Measurements from ENCODE around the gene RGL1. TPM values are rescaled to one million over a fixed set of nuclear protein-coding genes. Genes with fewer than 3 reads are reported as not detected.
"Not testable (repeated sequence)": the region's sequence is repeated elsewhere in the genome, so short reads cannot be mapped to it uniquely, and the experiment has no call there.

Gene RGL1
- total RNA-seq, result 1 to 10 TPM; 3.7 to 5.0 TPM

DNA sequence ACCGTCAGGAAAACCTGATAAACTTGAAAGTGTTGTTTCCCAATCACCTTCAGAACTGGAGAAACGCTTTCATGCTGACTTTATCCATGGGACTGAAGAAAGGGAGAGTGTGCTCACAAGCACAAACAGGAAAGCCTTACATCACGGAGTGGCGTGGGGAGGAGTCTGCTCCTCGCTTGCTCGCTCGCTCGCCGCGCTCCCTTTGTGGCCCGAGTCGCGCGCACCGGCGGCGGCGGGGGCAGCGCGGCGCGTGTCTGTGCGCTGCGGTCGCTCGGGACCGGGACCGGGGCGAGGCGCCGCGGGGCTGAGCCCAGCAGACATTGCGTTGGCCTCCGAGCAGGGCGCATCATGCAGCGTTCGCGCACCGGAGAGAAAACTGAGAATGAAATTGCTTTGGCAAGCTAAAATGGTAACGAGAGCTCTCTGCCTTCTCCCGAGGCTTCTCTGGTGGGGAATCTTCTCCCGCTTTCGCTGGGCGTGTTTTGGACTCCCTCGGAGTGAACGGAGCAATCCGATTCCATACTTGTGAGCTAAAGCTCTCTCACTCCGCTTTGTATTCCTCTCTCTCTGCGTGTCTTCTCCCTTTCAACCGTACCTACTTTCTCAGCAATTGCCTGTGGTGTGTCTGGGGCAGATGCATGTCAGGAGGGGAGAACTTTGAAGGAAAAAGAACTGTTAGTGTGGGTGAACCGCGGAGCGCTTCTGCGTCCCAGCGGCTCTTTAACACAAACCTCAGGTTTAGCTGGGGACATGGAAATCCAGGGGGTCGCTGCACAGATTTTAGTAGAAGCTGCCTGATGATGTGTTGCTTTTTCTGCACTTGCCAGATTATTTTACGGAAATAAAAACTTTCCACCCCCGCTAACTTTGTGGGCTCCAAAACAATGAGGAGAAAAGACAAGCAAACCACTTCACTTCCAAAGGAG, at the start of gene RGL1:
TSS of gene RGL1 (plus strand) at position 205 of the 926 bp plus-strand sequence. CDS start at position 383, 178 bp downstream.
- Mint-ChIP-seq H3K36me3 (peaks cover 28% of the 10 kb centered on the region), H3K4me1 (ENCODE audit: low read depth in 2 of 2) (peaks cover 5 to 11% of the 10 kb centered on the region in 2 donors), H3K27ac (no peak within 1 kb of the TSS), H3K4me3 (peak within 1 kb of the TSS; percentile 77), H3K9me3 (peaks cover 6% of the 10 kb centered on the region), H3K27me3 (peaks cover 25 to 41% of the 10 kb centered on the region in 2 donors)
- no peak for DNase-seq (ENCODE audit: low spot score)
- peak; percentile 68 to 77 for ATAC-seq

DNA sequence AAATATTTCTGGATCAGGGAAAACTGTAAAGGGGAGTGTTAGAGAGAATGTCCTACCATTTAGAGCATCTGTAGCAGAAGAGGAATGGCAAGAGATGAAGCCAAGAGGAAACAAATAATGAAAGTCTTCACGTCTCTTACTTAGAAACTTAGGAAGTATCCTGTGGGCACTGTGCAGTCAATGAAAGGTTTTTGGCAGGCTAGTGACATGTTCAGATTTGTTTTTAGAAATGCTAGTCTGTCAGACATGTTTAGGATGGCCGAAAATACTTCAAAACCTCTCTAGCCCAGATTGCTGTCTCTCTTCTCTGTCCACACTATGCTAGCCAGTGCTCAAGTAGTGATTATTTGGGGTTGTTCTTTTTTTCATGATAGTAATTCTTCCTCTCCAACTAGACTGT, 48.6 kb upstream of the RGL1 start:
- no peak overlapping the region for H3K4me3 Mint-ChIP-seq
- no peaks in the 10 kb centered on the region for H3K4me1 Mint-ChIP-seq (ENCODE audit: low read depth in 2 of 2)
- peaks cover 8% of the 10 kb centered on the region for H3K36me3 Mint-ChIP-seq
- ATAC-seq, result no peak
- H3K27me3 Mint-ChIP-seq, result peaks cover 18 to 21% of the 10 kb centered on the region in 2 donors
- H3K27ac Mint-ChIP-seq, result no peak overlapping the region
- no peak for DNase-seq (ENCODE audit: low spot score)
- peaks cover 4% of the 10 kb centered on the region for H3K9me3 Mint-ChIP-seq

DNA sequence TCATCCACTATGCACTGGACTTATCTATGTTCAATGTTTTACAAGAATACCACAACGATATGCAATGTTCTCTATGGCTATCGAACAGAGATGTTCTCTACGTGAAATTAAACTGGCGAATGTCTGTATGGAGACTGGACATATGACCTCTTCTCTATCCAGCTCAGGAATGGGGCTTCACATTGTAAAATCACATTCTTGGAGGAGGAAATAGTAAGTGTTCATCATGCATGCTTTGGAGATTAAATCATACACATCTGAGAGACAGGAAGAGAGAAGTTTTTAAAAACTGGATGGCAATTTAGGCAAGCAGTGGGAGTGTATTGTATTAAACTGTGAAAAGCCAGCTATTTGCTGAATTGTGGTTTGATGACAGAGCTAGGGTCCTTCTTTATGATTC, 47.9 kb upstream of the RGL1 start:
- Mint-ChIP-seq H3K36me3 (peaks cover 10% of the 10 kb centered on the region), H3K4me1 (ENCODE audit: low read depth in 2 of 2) (no peaks in the 10 kb centered on the region), H3K27ac (no peak overlapping the region), H3K9me3 (peaks cover 4% of the 10 kb centered on the region), H3K27me3 (peaks cover 18 to 21% of the 10 kb centered on the region in 2 donors), H3K4me3 (no peak overlapping the region)
- DNase-seq (ENCODE audit: low spot score) (no peak), ATAC-seq (no peak)

DNA sequence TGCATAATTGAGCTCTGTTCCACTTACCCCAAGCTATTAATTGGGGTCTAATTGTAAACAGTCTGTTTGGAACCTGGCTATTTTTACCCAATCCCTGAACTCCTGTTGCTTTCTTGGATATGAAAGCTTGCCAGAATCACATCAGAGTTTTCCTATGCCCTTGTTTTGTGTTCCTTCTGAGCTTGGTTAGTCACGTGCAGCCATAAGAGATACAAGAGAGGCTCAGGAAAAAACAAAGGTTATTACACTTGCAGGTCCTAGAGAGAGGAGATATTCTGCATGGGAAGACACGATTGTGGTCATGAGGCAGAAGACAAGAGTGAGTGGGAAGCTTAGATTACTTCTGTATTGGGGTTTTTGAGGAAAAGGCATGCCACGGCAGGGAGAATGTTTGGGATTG, 46.0 kb upstream of the RGL1 start:
- Mint-ChIP-seq H3K36me3 (peaks cover 7% of the 10 kb centered on the region), H3K4me1 (ENCODE audit: low read depth in 2 of 2) (no peaks in the 10 kb centered on the region), H3K4me3 (no peak overlapping the region), H3K9me3 (peaks cover 7% of the 10 kb centered on the region), H3K27me3 (peaks cover 6 to 18% of the 10 kb centered on the region in 2 donors), H3K27ac (no peak overlapping the region)
- ATAC-seq (no peak), DNase-seq (ENCODE audit: low spot score) (no peak)

DNA sequence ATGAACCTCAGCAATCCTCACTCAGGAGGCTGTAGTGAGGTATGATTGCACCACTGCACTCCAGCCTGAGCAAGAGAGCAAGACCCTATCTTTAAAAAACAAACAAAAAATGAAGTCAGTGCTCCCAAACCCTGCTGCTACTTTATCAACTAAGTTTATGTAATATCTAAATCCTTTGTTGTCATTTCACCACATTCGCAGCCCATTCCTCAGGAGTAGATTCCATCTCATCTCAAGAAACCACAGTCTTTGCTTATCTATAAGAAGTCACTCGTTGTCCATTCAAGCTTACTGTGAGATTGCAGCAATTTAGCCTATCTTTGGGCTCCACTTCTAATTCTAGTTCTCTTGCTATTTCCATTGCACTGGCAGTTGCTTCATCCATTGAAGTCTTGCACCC, 44.3 kb upstream of the RGL1 start:
- Mint-ChIP-seq H3K9me3 (peaks cover 10% of the 10 kb centered on the region), H3K27me3 (peaks cover 6 to 18% of the 10 kb centered on the region in 2 donors), H3K4me1 (ENCODE audit: low read depth in 2 of 2) (no peaks in the 10 kb centered on the region), H3K4me3 (no peak overlapping the region), H3K27ac (no peak overlapping the region), H3K36me3 (peaks cover 18% of the 10 kb centered on the region)
- DNase-seq (ENCODE audit: low spot score) (no peak), ATAC-seq (no peak)

DNA sequence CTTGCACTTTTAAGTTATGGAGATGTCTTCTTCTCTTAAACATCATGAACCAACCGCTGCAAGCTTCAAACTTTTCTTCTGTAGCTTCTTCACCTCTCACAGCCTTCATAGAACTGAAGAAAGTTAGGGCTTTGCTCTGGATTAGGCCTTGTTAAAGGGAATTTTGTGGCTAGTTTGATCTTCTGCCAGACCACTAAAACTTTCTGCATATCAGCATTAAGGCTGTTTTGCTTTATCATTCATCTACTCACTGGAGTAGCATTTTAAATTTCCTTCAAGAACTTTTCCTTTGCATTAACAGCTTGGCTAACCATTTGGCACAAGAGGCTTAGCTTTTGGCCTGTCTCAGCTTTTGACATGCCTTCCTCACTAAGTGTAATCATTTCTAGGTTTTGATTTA, 43.0 kb upstream of the RGL1 start:
- Mint-ChIP-seq H3K36me3 (peaks cover 18% of the 10 kb centered on the region), H3K27me3 (peaks cover 4 to 13% of the 10 kb centered on the region in 2 donors), H3K4me3 (no peak overlapping the region), H3K4me1 (ENCODE audit: low read depth in 2 of 2) (no peaks in the 10 kb centered on the region), H3K9me3 (peaks cover 10% of the 10 kb centered on the region), H3K27ac (no peak overlapping the region)
- ATAC-seq (no peak), DNase-seq (ENCODE audit: low spot score) (no peak)

DNA sequence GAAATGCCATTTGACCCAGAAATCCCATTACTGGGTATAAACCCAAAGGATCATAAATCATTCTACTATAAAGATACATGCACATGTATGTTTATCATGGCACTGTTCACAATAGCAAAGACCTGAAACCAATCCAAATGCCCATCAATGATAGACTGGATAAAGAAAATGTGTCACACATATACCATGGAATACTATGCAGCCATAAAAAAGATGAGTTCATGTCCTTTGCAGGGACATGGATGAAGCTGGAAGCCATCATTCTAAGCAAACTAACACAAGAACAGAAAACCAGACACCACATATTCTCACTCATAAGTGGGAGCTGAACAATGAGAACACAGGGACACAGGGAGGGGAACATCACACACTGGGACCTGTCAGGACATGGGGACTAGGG, 42.1 kb upstream of the RGL1 start:
- not testable (repeated sequence) for ATAC-seq; H3K4me3 Mint-ChIP-seq; H3K27ac Mint-ChIP-seq; H3K4me1 Mint-ChIP-seq (ENCODE audit: low read depth in 2 of 2); DNase-seq (ENCODE audit: low spot score)
- peaks cover 0 to 10% of the 10 kb centered on the region in 2 donors for H3K27me3 Mint-ChIP-seq
- peaks cover 10% of the 10 kb centered on the region for H3K9me3 Mint-ChIP-seq
- H3K36me3 Mint-ChIP-seq, result peaks cover 18% of the 10 kb centered on the region

DNA sequence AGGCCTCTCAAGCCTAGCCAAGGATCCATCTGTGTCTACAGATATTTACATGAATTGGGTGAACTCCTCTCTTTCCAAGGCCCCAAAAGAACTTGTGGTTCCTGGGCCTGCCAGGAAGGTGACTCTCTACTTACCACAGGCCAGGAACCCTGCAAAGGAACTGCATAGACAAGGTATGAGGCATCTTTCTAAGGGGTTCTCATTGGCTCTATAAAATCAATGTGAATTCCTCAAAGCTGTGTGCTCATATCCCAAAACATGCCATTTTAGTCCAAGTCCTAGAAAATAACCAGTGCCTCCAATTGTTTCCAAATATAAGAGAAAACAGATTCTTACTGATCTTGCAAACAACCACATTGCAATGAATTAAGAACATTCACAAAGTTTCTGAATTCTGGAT, 39.9 kb upstream of the RGL1 start:
- H3K4me3 Mint-ChIP-seq, result no peak overlapping the region
- DNase-seq (ENCODE audit: low spot score) (no peak), ATAC-seq (no peak)
- peaks cover 11% of the 10 kb centered on the region for H3K9me3 Mint-ChIP-seq
- H3K36me3 Mint-ChIP-seq, result peaks cover 22% of the 10 kb centered on the region
- H3K4me1 Mint-ChIP-seq (ENCODE audit: low read depth in 2 of 2), result no peaks in the 10 kb centered on the region
- no peak overlapping the region for H3K27ac Mint-ChIP-seq
- H3K27me3 Mint-ChIP-seq, result peaks cover 0 to 5% of the 10 kb centered on the region in 2 donors

DNA sequence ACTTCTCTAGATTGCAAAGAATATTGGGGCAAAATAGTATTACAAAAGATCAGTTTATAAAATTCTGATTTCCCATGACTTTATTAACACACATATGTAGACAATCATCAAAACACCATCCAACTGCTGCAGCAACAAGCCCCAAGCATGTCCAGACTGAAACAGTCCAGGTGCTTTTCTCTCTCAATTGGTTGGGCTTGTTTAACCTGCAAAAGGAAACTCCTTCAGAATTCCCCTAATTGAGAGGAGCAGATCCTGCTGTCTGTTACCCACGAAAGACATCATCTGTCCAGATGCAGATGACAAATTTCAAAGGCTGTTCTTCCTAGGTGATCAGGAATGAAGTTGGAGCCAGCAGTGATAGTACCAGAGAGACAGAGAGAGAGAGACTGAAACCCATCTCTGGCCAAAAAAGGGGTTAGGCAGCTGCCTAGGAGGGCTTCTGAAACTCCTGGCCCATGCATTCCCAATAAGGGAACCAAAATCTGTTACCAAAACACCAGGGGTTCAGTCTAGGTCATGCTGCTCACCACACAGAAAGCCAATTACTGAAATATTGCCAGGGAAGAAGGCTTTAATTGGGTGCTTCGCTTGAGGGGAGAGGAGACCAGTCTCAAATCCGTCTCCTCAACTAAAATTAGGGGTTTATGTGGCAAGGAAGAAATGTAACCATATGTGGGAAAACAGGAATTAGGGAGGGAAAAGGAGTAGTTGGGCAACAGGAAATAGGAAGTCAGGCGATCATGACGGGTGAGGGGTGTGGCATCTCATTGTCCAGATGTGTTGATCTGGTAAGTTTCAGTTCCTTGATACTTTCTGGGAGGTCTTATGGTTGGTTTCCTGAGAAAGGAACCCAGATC, 34.7 kb upstream of the RGL1 start:
- ATAC-seq (no peak), DNase-seq (ENCODE audit: low spot score) (no peak)
- Mint-ChIP-seq H3K9me3 (peaks cover 6% of the 10 kb centered on the region), H3K36me3 (peaks cover 14% of the 10 kb centered on the region), H3K27me3 (peaks cover 6 to 9% of the 10 kb centered on the region in 2 donors), H3K4me3 (no peak overlapping the region), H3K27ac (no peak overlapping the region), H3K4me1 (ENCODE audit: low read depth in 2 of 2) (no peaks in the 10 kb centered on the region)

DNA sequence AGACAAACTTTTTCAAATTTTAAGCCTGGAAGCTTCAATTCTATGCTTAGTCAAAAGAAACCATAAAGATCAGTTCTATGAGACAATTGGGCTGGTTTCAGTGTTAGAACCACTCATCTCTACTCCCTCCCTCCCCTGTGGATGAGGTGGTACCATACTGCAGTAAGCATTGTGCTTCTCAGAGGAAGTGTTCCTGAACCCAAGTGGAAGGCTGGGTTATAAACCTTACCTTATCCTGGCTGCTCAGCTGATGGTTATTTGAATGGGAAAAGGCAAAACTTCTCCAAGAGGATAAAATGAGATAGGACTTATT, 34.1 kb upstream of the RGL1 start:
- no peak for ATAC-seq
- Mint-ChIP-seq H3K4me3 (no peak overlapping the region), H3K36me3 (peaks cover 14% of the 10 kb centered on the region), H3K9me3 (peaks cover 6% of the 10 kb centered on the region), H3K27me3 (peaks cover 6 to 9% of the 10 kb centered on the region in 2 donors), H3K4me1 (ENCODE audit: low read depth in 2 of 2) (no peaks in the 10 kb centered on the region), H3K27ac (no peak overlapping the region)
- DNase-seq (ENCODE audit: low spot score), result no peak

DNA sequence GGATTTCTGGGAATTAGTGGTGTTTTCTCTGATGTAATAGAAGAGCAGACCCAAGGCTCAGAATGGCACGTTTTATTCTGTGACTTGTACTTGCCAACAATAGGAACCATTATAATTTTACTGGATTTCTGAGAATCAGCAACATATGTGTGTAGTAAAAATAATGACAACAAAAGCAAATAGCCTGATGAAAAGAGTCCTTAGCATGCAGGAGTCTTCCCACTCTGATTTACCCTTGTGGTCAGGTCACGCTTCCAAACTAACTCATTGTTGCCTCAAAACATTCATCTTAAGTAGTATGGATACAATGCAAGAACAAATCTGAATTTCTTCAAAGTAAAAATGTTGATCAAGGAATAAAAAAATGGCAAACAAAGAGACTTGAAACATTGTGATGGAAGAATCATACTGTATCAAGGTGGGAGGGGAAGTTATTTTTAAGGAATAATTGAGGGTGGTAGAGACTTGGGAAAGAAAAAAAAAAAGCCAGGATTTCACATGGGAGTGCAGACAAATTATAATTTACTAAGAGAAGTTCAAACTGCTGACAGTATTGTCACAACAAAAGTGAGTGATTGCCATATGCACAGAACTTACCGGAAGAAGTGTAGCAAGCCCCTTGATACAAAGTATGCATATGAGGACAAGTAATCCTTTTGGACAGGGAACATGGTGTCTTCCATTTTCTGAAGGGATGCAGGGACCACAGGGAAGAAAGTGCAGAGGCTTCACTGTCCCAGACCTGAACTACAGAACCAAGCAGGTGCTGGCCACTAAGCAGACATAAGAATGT, 31.2 kb upstream of the RGL1 start:
- DNase-seq (ENCODE audit: low spot score) (no peak), ATAC-seq (no peak)
- no peak overlapping the region for H3K27ac Mint-ChIP-seq
- H3K36me3 Mint-ChIP-seq, result peaks cover 14% of the 10 kb centered on the region
- H3K9me3 Mint-ChIP-seq, result peaks cover 6% of the 10 kb centered on the region
- peaks cover 12 to 18% of the 10 kb centered on the region in 2 donors for H3K27me3 Mint-ChIP-seq
- H3K4me1 Mint-ChIP-seq (ENCODE audit: low read depth in 2 of 2), result no peaks in the 10 kb centered on the region
- no peak overlapping the region for H3K4me3 Mint-ChIP-seq

DNA sequence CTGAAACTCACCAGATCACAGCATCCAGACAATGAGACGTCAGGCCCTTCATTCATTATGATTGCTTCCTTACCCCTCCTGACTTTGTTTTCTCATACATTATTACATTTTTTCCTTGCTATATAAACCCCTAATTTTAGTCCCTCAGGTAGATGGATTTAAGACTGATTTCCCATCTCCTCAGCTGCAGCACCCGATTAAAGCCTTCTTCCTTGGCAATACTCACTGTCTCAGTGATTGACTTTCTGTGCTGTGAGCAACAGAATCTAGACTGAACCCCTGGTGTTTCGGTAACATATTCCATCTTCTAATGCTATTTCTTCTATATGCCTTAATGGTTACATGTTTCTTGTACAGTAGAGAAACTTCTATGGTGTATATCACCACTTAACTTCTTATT, 30.0 kb upstream of the RGL1 start:
- no peak for ATAC-seq
- Mint-ChIP-seq H3K4me1 (ENCODE audit: low read depth in 2 of 2) (no peaks in the 10 kb centered on the region), H3K27ac (no peak overlapping the region), H3K9me3 (peaks cover 6% of the 10 kb centered on the region), H3K27me3 (peaks cover 18 to 19% of the 10 kb centered on the region in 2 donors), H3K4me3 (no peak overlapping the region), H3K36me3 (peaks cover 9% of the 10 kb centered on the region)
- DNase-seq (ENCODE audit: low spot score), result no peak

DNA sequence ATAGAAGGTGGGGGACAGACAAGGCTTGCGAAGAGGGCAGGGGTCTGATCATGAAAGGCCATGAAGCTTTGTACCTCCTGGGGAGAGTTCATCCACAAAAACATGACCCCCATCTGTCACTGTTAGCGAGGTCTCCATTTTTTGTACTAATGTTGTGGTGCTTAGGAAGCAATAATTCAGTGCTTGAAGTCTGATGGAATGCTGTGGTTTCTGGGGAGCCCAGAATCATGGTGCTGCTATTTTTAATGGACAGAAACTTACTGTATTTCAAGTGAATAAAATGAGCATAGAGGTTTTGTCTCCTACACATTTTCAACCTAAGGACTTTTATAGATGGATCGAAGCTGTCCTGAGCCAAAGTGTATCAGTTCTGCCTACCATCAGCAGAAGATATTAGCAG, 28.2 kb upstream of the RGL1 start:
- H3K9me3 Mint-ChIP-seq, result no peaks in the 10 kb centered on the region
- H3K4me1 Mint-ChIP-seq (ENCODE audit: low read depth in 2 of 2), result no peaks in the 10 kb centered on the region
- no peak for DNase-seq (ENCODE audit: low spot score)
- no peak for ATAC-seq
- H3K36me3 Mint-ChIP-seq, result peaks cover 4% of the 10 kb centered on the region
- no peak overlapping the region for H3K4me3 Mint-ChIP-seq
- H3K27ac Mint-ChIP-seq, result no peak overlapping the region
- peaks cover 18 to 19% of the 10 kb centered on the region in 2 donors for H3K27me3 Mint-ChIP-seq
